WTC11 (cell line): ENCODE results near the gene C14orf132. TPM values are rescaled to one million over a fixed set of nuclear protein-coding genes. Genes with fewer than 3 reads are reported as not detected.
A peak's percentile ranks its signal among the peaks of the same experiment; 100 is the strongest.

Source experiments
- ATAC-seq: fragments of 200-7000 bp; cut with Tn5 transposase; 2 replicates; pipeline ENCODE4 v1.10.0; 2021; ENCODE audit warnings: mild to moderate bottlenecking, moderate library complexity
- CTCF ChIA-PET: fragments of 300-600 bp; sonication (Branson Sonifier 250); formaldehyde crosslinking; loops from one replicate; lab custom pipeline; 2021; ENCODE audit warnings: antibody characterized with exemption; lab: Charles Lee
- POLR2A ChIA-PET: fragments of 350-600 bp; sonication (Branson Sonifier 250); formaldehyde crosslinking; loops from one replicate; lab custom pipeline; 2021; ENCODE audit warnings: antibody characterized with exemption; lab: Charles Lee
- DNase-seq: peaks from one replicate; pipeline ENCODE4 v3.0.0; 2021; ENCODE audit warnings: low spot score
- H3K27ac Mint-ChIP-seq: 2 replicates; pipeline ENCODE4 v1.8.0; 2021; ENCODE audit warnings: mixed read lengths
- H3K27me3 Mint-ChIP-seq: 2 replicates; pipeline ENCODE4 v1.8.0; 2021; ENCODE audit warnings: low read depth, mild to moderate bottlenecking, moderate library complexity, mixed read lengths
- H3K36me3 Mint-ChIP-seq: 2 replicates; pipeline ENCODE4 v1.8.0; 2021; ENCODE audit warnings: mixed read lengths
- H3K4me1 Mint-ChIP-seq: 2 replicates; pipeline ENCODE4 v1.8.0; 2022; ENCODE audit warnings: mixed read lengths
- H3K4me3 Mint-ChIP-seq: 2 replicates; pipeline ENCODE4 v1.8.0; 2021; ENCODE audit warnings: mild to moderate bottlenecking, moderate library complexity, mixed read lengths
- H3K9me3 Mint-ChIP-seq: 2 replicates; pipeline ENCODE4 v1.8.0; 2021; ENCODE audit warnings: mixed read lengths
- ESRRA ChIP-seq: sonication (generic); formaldehyde crosslinking; IDR thresholded peaks from 2 replicates; pipeline ENCODE4 v1.8.1; 2022; ENCODE audit warnings: mild to moderate bottlenecking, missing genetic modification reagents, borderline replicate concordance
- ETV6 ChIP-seq: sonication (generic); formaldehyde crosslinking; IDR thresholded peaks from 2 replicates; pipeline ENCODE4 v1.8.1; 2022; ENCODE audit warnings: mild to moderate bottlenecking, missing genetic modification reagents
- FOXJ3 ChIP-seq: sonication (generic); formaldehyde crosslinking; IDR thresholded peaks from 2 replicates; pipeline ENCODE4 v1.9.0; 2021; ENCODE audit warnings: missing genetic modification reagents, mild to moderate bottlenecking, borderline replicate concordance
- FOXK1 ChIP-seq: sonication (generic); formaldehyde crosslinking; IDR thresholded peaks from 2 replicates; pipeline ENCODE4 v1.8.0; 2022; ENCODE audit warnings: mild to moderate bottlenecking, moderate library complexity, missing genetic modification reagents
- FOXP1 ChIP-seq: sonication (generic); formaldehyde crosslinking; IDR thresholded peaks from 2 replicates; pipeline ENCODE4 v1.8.0; 2022; ENCODE audit warnings: missing genetic modification reagents, mild to moderate bottlenecking, moderate library complexity, borderline replicate concordance
- HMGA2 ChIP-seq: fragments of 250-450 bp; sonication (Bioruptor Pico); IDR thresholded peaks from 2 replicates; pipeline ENCODE4 v1.4.0; 2021; ENCODE audit warnings: mild to moderate bottlenecking, moderate library complexity
- MYBL2 ChIP-seq: sonication (generic); formaldehyde crosslinking; IDR thresholded peaks from 2 replicates; pipeline ENCODE4 v1.8.1; 2023; ENCODE audit warnings: mild to moderate bottlenecking, moderate library complexity, missing genetic modification reagents
- SMAD3 ChIP-seq: sonication (generic); formaldehyde crosslinking; IDR thresholded peaks from 2 replicates; pipeline ENCODE4 v1.8.0; 2022; ENCODE audit warnings: missing genetic modification reagents, mild to moderate bottlenecking, borderline replicate concordance
- SP1 ChIP-seq: sonication (generic); formaldehyde crosslinking; conservative IDR thresholded peaks from 2 replicates; pipeline ENCODE4 v1.8.1; 2022; ENCODE audit warnings: missing genetic modification reagents
- TP53 ChIP-seq: sonication (generic); formaldehyde crosslinking; IDR thresholded peaks from 2 replicates; pipeline ENCODE4 v1.8.1; 2023; ENCODE audit warnings: mild to moderate bottlenecking, missing genetic modification reagents
- total RNA-seq: library from RNA; stranded (reverse); gene quantifications from 3 replicates; pipeline ENCODE4 v1.2.3, GENCODE V29; 2021
- TF ChIP-seq, protein P1 (sequence below): sonication (generic); formaldehyde crosslinking; IDR thresholded peaks from 2 replicates; pipeline ENCODE4 v1.8.1; 2022; ENCODE audit warnings: missing genetic modification reagents, borderline replicate concordance
- TF ChIP-seq, protein P2 (sequence below): sonication (generic); formaldehyde crosslinking; IDR thresholded peaks from 2 replicates; pipeline ENCODE4 v1.8.0; 2022; ENCODE audit warnings: mild to moderate bottlenecking, missing genetic modification reagents
- TF ChIP-seq, protein P3 (sequence below): sonication (generic); formaldehyde crosslinking; IDR thresholded peaks from 2 replicates; pipeline ENCODE4 v1.8.0; 2022; ENCODE audit warnings: mild to moderate bottlenecking, missing genetic modification reagents
- TF ChIP-seq, protein P4 (sequence below): sonication (generic); formaldehyde crosslinking; IDR thresholded peaks from 2 replicates; pipeline ENCODE4 v1.8.1; 2023; ENCODE audit warnings: mild to moderate bottlenecking, moderate library complexity, missing genetic modification reagents

Gene C14orf132
- total RNA-seq, 1 experiment from 2014 or later = 14.1 TPM

DNA sequence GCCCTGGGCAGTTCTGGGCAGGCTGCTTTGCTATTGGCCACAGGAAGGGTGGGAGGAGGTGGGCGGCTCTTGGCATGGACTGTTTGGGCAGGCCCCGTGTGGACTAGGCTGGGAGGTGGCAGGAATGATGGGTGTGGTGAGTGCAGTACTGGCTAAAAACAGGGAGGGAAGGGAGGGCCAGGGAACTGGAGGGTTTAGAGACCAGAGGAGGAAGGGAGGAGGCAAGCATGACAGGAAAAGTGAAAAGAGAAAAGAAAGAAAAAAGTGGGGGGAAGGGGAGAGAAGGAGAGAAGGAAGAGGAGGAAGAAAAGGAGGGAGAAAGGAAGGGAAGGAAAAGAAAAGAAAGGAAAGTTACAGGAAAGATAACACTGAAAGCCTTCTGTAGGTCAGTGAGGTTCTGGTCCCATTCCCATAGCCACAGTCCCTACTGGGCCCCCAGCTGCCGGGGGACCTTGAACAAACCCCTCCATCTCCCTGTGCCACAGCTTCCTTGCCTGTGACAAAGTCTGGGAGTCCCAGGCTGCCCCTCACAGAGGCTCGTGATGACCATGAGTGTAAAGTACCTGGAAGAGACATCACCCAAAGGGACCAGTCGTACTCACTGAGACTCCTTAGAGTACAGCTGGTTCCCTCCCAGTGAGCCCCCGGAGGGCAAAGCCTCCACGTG lies 1.1 kb upstream of the C14orf132 start:
- H3K36me3 Mint-ChIP-seq = peaks cover 7% of the 10 kb centered on the region; the same call in 1 of the 2 replicates
- ChIA-PET POLR2A (interaction anchor here (0.6 to 0.8 kb wide), 3 partner anchors 103 to 481 kb away, joined by 3 read pairs; no protein-coding TSS in a partner anchor), CTCF (interaction anchor here (1.0 to 2.7 kb wide), 6 partner anchors 14 to 338 kb away, joined by 3 to 16 read pairs (median 4); no protein-coding TSS in a partner anchor)
- H3K4me3 Mint-ChIP-seq = peak overlapping the region; percentile 75
- no peak for DNase-seq
- no peak for TF ChIP-seq SP1
- TF ChIP-seq, protein P1, sequence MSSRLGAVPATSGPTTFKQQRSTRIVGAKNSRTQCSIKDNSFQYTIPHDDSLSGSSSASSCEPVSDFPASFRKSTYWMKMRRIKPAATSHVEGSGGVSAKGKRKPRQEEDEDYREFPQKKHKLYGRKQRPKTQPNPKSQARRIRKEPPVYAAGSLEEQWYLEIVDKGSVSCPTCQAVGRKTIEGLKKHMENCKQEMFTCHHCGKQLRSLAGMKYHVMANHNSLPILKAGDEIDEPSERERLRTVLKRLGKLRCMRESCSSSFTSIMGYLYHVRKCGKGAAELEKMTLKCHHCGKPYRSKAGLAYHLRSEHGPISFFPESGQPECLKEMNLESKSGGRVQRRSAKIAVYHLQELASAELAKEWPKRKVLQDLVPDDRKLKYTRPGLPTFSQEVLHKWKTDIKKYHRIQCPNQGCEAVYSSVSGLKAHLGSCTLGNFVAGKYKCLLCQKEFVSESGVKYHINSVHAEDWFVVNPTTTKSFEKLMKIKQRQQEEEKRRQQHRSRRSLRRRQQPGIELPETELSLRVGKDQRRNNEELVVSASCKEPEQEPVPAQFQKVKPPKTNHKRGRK = peak; percentile 86; the same call in 1 of the 2 replicates
- TF ChIP-seq, all 79 proteins: peak for 1
- peak; percentile 68 for ATAC-seq
- Mint-ChIP-seq H3K27ac (no peak overlapping the region), H3K9me3 (no peaks in the 10 kb centered on the region), H3K4me1 (peaks cover 25% of the 10 kb centered on the region), H3K27me3 (peaks cover 57% of the 10 kb centered on the region)

DNA sequence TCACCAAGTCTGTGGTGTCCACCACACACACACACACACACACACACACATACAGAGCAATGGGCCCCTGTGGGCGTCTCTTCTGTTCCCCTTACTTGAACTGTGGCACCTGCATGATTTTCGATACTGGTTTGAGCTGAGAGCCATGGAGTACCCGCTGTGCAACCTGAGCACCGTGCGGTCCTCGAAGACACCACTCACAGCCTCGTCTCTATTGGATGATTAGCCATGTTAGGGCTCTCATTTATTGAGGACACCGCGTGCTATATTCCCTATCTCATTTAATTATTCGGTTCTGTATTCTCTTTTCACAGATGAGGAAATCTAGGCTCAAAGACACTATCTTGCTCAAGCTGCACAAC lies 623 bp upstream of the C14orf132 start:
- peak overlapping the region; percentile 75 for H3K4me3 Mint-ChIP-seq
- POLR2A ChIA-PET = interaction anchor here (0.6 to 0.8 kb wide), 2 partner anchors 103 to 482 kb away, joined by 3 read pairs; no protein-coding TSS in a partner anchor
- H3K9me3 Mint-ChIP-seq = no peaks in the 10 kb centered on the region
- CTCF ChIA-PET = interaction anchor here (1.0 to 2.7 kb wide), 8 partner anchors 10 to 477 kb away, joined by 3 to 16 read pairs (median 4); no protein-coding TSS in a partner anchor
- ATAC-seq (no peak), DNase-seq (no peak)
- no peak overlapping the region for H3K27ac Mint-ChIP-seq
- TF ChIP-seq, protein P2, sequence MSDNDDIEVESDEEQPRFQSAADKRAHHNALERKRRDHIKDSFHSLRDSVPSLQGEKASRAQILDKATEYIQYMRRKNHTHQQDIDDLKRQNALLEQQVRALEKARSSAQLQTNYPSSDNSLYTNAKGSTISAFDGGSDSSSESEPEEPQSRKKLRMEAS (CRISPR knock-in tag) = peak; percentile 40; the same call in 1 of the 2 replicates
- TF ChIP-seq TP53 (CRISPR knock-in tag) = no peak
- H3K27me3 Mint-ChIP-seq = peaks cover 57% of the 10 kb centered on the region
- peaks cover 7% of the 10 kb centered on the region; the same call in 1 of the 2 replicates for H3K36me3 Mint-ChIP-seq
- H3K4me1 Mint-ChIP-seq = peaks cover 25% of the 10 kb centered on the region

DNA sequence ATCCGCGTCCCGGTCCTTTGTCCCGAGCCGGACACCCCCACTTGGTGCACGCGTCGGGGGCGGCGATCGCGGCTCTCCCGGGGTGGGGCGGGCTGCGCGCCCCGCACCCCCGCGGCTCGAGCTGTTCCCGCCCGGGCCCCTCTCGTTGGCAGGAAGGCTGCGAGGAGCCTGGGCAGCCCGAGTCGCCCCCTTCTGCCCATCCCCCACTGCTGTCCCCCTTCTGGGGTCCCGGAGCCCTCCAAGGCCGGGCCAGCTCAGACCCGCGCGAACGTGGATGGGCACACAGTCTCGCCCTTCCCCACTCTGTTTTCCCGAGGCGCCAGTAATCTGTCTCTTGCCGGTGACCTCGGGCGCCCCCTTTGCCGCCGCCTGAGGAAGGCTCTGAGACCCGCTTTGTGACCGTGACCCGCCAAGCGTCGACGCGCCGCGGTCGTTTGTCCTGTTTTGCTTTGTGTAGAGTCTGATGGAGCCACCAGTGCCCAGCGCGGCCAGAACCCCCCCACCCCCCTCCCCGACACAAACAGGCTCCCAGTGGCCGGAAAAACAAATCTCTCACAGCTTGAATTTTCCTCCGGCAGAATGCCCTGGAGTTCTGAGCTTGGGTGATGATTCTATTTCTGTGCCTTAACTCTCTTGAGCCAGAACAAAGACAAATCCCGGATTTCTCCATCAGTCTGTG lies 610 bp downstream of the C14orf132 start:
- H3K4me3 Mint-ChIP-seq = peak overlapping the region; percentile 81
- ATAC-seq (peak; percentile 34), DNase-seq (peak; percentile 44)
- CTCF ChIA-PET = interaction anchor here (0.6 to 2.7 kb wide), 7 partner anchors 11 to 478 kb away, joined by 3 to 16 read pairs (median 4); no protein-coding TSS in a partner anchor
- peaks cover 25% of the 10 kb centered on the region for H3K4me1 Mint-ChIP-seq
- POLR2A ChIA-PET = interaction anchor here (0.6 kb wide), 1 partner anchor 146 kb away, joined by 6 read pairs; no protein-coding TSS in a partner anchor
- H3K27me3 Mint-ChIP-seq = peaks cover 57% of the 10 kb centered on the region
- H3K36me3 Mint-ChIP-seq = peaks cover 7% of the 10 kb centered on the region; the same call in 1 of the 2 replicates
- no peak overlapping the region for H3K27ac Mint-ChIP-seq
- no peak for TF ChIP-seq FOXJ3
- TF ChIP-seq SMAD3 (CRISPR knock-in tag) = no peak
- TF ChIP-seq, protein P2 (CRISPR knock-in tag) = no peak
- no peak for TF ChIP-seq ESRRA (CRISPR knock-in tag)
- TF ChIP-seq, protein P3, sequence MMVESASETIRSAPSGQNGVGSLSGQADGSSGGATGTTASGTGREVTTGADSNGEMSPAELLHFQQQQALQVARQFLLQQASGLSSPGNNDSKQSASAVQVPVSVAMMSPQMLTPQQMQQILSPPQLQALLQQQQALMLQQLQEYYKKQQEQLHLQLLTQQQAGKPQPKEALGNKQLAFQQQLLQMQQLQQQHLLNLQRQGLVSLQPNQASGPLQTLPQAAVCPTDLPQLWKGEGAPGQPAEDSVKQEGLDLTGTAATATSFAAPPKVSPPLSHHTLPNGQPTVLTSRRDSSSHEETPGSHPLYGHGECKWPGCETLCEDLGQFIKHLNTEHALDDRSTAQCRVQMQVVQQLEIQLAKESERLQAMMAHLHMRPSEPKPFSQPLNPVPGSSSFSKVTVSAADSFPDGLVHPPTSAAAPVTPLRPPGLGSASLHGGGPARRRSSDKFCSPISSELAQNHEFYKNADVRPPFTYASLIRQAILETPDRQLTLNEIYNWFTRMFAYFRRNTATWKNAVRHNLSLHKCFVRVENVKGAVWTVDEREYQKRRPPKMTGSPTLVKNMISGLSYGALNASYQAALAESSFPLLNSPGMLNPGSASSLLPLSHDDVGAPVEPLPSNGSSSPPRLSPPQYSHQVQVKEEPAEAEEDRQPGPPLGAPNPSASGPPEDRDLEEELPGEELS (CRISPR knock-in tag) = peak; percentile 12; the same call in 1 of the 2 replicates
- no peak for TF ChIP-seq ETV6 (CRISPR knock-in tag)
- 0 out of 2 replicates have a peak, but pooled peaks have one; percentile 61 for TF ChIP-seq FOXP1 (CRISPR knock-in tag)
- TF ChIP-seq FOXK1 (CRISPR knock-in tag) = 0 out of 2 replicates have a peak, but pooled peaks have one; percentile 10
- no peak for TF ChIP-seq HMGA2 (CRISPR knock-in tag)
- 0 out of 2 replicates have a peak, but pooled peaks have one; percentile 33 for TF ChIP-seq MYBL2 (CRISPR knock-in tag)
- TF ChIP-seq, protein P4, sequence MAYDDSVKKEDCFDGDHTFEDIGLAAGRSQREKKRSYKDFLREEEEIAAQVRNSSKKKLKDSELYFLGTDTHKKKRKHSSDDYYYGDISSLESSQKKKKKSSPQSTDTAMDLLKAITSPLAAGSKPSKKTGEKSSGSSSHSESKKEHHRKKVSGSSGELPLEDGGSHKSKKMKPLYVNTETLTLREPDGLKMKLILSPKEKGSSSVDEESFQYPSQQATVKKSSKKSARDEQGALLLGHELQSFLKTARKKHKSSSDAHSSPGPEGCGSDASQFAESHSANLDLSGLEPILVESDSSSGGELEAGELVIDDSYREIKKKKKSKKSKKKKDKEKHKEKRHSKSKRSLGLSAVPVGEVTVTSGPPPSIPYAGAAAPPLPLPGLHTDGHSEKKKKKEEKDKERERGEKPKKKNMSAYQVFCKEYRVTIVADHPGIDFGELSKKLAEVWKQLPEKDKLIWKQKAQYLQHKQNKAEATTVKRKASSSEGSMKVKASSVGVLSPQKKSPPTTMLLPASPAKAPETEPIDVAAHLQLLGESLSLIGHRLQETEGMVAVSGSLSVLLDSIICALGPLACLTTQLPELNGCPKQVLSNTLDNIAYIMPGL (CRISPR knock-in tag) = peak; percentile 86; the same call in 1 of the 2 replicates
- H3K9me3 Mint-ChIP-seq = no peaks in the 10 kb centered on the region
